HCT116 (cell line): ENCODE data around the gene UCN2. TPM values are rescaled to one million over a fixed set of nuclear protein-coding genes. Genes with fewer than 3 reads are reported as not detected.

ENCODE experiments used
- ATAC-seq: fragments of 200-7000 bp; cut with Tn5 transposase; 2 replicates; pipeline ENCODE4 v1.9.1; 2020; ENCODE audit warnings: mild to moderate bottlenecking, moderate library complexity
- Bru-seq: library from RNA; stranded (reverse); fragments of 400-500 nt; gene quantifications from one replicate; lab custom pipeline; 2021; lab: Mats Ljungman, UMichigan
- BruChase-seq, 2 experiments: library from RNA; stranded (reverse); fragments of 400-500 nt; gene quantifications; one replicate each; lab custom pipeline; 2021; lab: Mats Ljungman, UMichigan
- BruUV-seq: library from RNA; stranded (reverse); fragments of 400-500 nt; replicated peaks from 2 replicates; lab custom pipeline; 2021; lab: Mats Ljungman, UMichigan
- CTCF ChIA-PET: fragments of 300-600 bp; sonication (Branson Sonifier 250); formaldehyde crosslinking; loops from one replicate; lab custom pipeline; 2021; ENCODE audit warnings: antibody characterized with exemption; lab: Charles Lee
- POLR2A ChIA-PET: fragments of 300-600, 350-600 bp; sonication (Branson Sonifier 250); formaldehyde crosslinking; loops from one replicate; lab custom pipeline; 2021; ENCODE audit warnings: antibody characterized with exemption; lab: Charles Lee
- RAD21 ChIA-PET, 2 experiments: fragments of 300-600 bp; sonication (Branson Sonifier 250); formaldehyde crosslinking; loops; one replicate each; lab custom pipeline; 2023; ENCODE audit warnings: low total read pairs in 2 of 2; ENCODE audit not compliant: uncharacterized antibody in 2 of 2, unreplicated experiment in 2 of 2, low non-redundant PET in 1 of 2; lab: Charles Lee
- DNase-seq: peaks from one replicate; pipeline ENCODE4 v3.0.0-alpha.2; 2010; ENCODE audit warnings: low read depth, low spot score
- H2AFZ ChIP-seq: fragments of 200-600 bp; shearing (Covaris generic), sonication (generic); 2 replicates; pipeline ENCODE4 v1.6.1; 2017; ENCODE audit warnings: low read depth, mixed run types, mixed read lengths, antibody characterized with exemption, low read length; ENCODE audit not compliant: poor library complexity, severe bottlenecking
- H3K27ac ChIP-seq: 2 replicates; pipeline ENCODE4 v1.5.1; 2012; ENCODE audit warnings: low read depth, low read length
- H3K27me3 ChIP-seq: fragments of 200-600 bp; sonication (generic); 2 replicates; pipeline ENCODE4 v1.6.1; 2016; ENCODE audit warnings: mixed run types, low read length, mixed read lengths; ENCODE audit not compliant: insufficient read depth
- H3K36me3 ChIP-seq, 2 experiments: fragments of 200-500 bp in 1 of 2; fragments of 200-600 bp in 1 of 2; sonication (Bioruptor generic) in 1 of 2; sonication (generic) in 1 of 2; 2 replicates each; pipeline versions ENCODE4 v1.5.1 to v1.6.1; 2014 to 2016; ENCODE audit warnings: low read length in 2 of 2, inconsistent platforms in 1 of 2, mixed read lengths in 1 of 2, mixed run types in 1 of 2; ENCODE audit not compliant: insufficient read depth in 2 of 2, control insufficient read depth in 1 of 2
- H3K4me1 ChIP-seq, 2 experiments: fragments of 200-600 bp in 1 of 2; sonication (generic) in 1 of 2; 2 replicates each; pipeline versions ENCODE4 v1.5.1 to v1.6.1; 2012 to 2017; ENCODE audit warnings: low read length in 2 of 2, inconsistent platforms in 1 of 2, mild to moderate bottlenecking in 1 of 2, mixed read lengths in 1 of 2, mixed run types in 1 of 2, moderate library complexity in 1 of 2; ENCODE audit not compliant: insufficient read depth in 2 of 2, control insufficient read depth in 1 of 2
- H3K4me2 ChIP-seq: fragments of 200-600 bp; sonication (generic); 2 replicates; pipeline ENCODE4 v1.6.1; 2017; ENCODE audit warnings: mixed run types, low read length, mixed read lengths
- H3K4me3 ChIP-seq, 2 experiments: fragments of 200-600 bp in 1 of 2; sonication (generic) in 1 of 2; replicated peaks in 1 of 2; 2 replicates each; pipeline ENCODE4 v1.5.1; 2011 to 2016; ENCODE audit warnings: low read length in 2 of 2, control low read depth in 1 of 2, low read depth in 1 of 2, mild to moderate bottlenecking in 1 of 2, mixed read lengths in 1 of 2, mixed run types in 1 of 2
- H3K79me2 ChIP-seq: fragments of 200-600 bp; sonication (generic); 2 replicates; pipeline ENCODE4 v1.6.1; 2017; ENCODE audit warnings: mild to moderate bottlenecking, mixed run types, low read length, moderate library complexity, mixed read lengths; ENCODE audit not compliant: insufficient read depth
- H3K9ac ChIP-seq: fragments of 200-600 bp; sonication (generic); 2 replicates; pipeline ENCODE4 v1.6.1; 2016; ENCODE audit warnings: low read length, mixed read lengths
- H3K9me2 ChIP-seq: fragments of 200-600 bp; sonication (generic), shearing (Covaris generic); 2 replicates; pipeline ENCODE4 v1.6.1; 2017; ENCODE audit warnings: mixed run types, mild to moderate bottlenecking, moderate library complexity; ENCODE audit not compliant: insufficient read depth
- H3K9me3 ChIP-seq, 2 experiments: fragments of 200-500 bp in 1 of 2; fragments of 200-600 bp in 1 of 2; sonication (Bioruptor generic) in 1 of 2; sonication (generic) in 1 of 2; 2 replicates each; pipeline ENCODE4 v1.6.1; 2014 to 2017; ENCODE audit warnings: low read length in 2 of 2, mixed read lengths in 2 of 2, inconsistent platforms in 1 of 2, low read depth in 1 of 2, mild to moderate bottlenecking in 1 of 2, mixed run types in 1 of 2, moderate library complexity in 1 of 2; ENCODE audit not compliant: control insufficient read depth in 1 of 2, insufficient read depth in 1 of 2
- H4K20me1 ChIP-seq: fragments of 200-600 bp; sonication (generic), shearing (Covaris generic); 2 replicates; pipeline ENCODE4 v1.6.1; 2017; ENCODE audit warnings: mixed run types, mild to moderate bottlenecking, moderate library complexity; ENCODE audit not compliant: insufficient read depth
- ELF1 ChIP-seq: IDR thresholded peaks from 2 replicates; pipeline ENCODE4 v1.6.1; 2012; ENCODE audit warnings: low read depth, borderline replicate concordance
- POLR2A ChIP-seq: IDR thresholded peaks from 2 replicates; pipeline ENCODE4 v1.7.0; 2011; ENCODE audit warnings: borderline replicate concordance; ENCODE audit not compliant: insufficient read depth, insufficient read length; ENCODE audit errors: extremely low read depth
- POLR2AphosphoS5 ChIP-seq: IDR thresholded peaks from 2 replicates; pipeline ENCODE4 v1.6.1; 2011; ENCODE audit warnings: mild to moderate bottlenecking, low read depth, low read length, moderate library complexity
- RAD21 ChIP-seq: IDR thresholded peaks from 2 replicates; pipeline ENCODE4 v1.6.1; 2012; ENCODE audit warnings: low read depth, mild to moderate bottlenecking
- SP1 ChIP-seq: IDR thresholded peaks from 2 replicates; pipeline ENCODE4 v1.6.1; 2012; ENCODE audit warnings: low read depth
- ZFX ChIP-seq: fragments of 450-650 bp; IDR thresholded peaks from 2 replicates; pipeline ENCODE4 v1.6.1; 2017
- intact Hi-C: fragments of 100-400 bp; cut with micrococcal nuclease; formaldehyde crosslinking; loops from 2 replicates; pipeline ENCODE4 v1.10.0; 2022
- long read RNA-seq: library from polyadenylated mRNA; unstranded; transcript quantifications from one replicate; pipeline ENCODE4 v2.0.0, GENCODE V29; 2021; ENCODE audit not compliant: unreplicated experiment
- polyA plus RNA-seq: library from polyadenylated mRNA; unstranded; fragments of >200 nt; gene quantifications from 2 replicates; pipeline ENCODE4 v1.2.1, GENCODE V29; 2012; ENCODE audit warnings: missing spikeins
- total RNA-seq: library from RNA; stranded (reverse); gene quantifications from one replicate; pipeline ENCODE4 v1.2.1, GENCODE V29; 2021; ENCODE audit not compliant: unreplicated experiment
- TF ChIP-seq, protein P1 (sequence below): IDR thresholded peaks from 2 replicates; pipeline ENCODE4 v1.6.1; 2011; ENCODE audit warnings: mild to moderate bottlenecking, low read length, moderate library complexity; ENCODE audit not compliant: insufficient replicate concordance; ENCODE audit errors: extremely low read depth
- TF ChIP-seq, protein P2 (sequence below): IDR thresholded peaks from 2 replicates; pipeline ENCODE4 v1.6.1; 2012; ENCODE audit warnings: low read depth
- TF ChIP-seq, protein P3 (sequence below), 3 experiments: fragments of 200-600 bp in 1 of 3; sonication (generic) in 1 of 3; IDR thresholded peaks in 2 of 3; conservative IDR thresholded peaks in 1 of 3; 2 replicates each; pipeline ENCODE4 v1.5.1; 2012 to 2017; ENCODE audit warnings: low read depth in 2 of 3, low read length in 2 of 3, antibody characterized with exemption in 1 of 3, borderline replicate concordance in 1 of 3, control low read depth in 1 of 3, mild to moderate bottlenecking in 1 of 3, mixed read lengths in 1 of 3, mixed run types in 1 of 3, moderate library complexity in 1 of 3; ENCODE audit not compliant: insufficient read depth in 1 of 3

UCN2 gene, protein sequence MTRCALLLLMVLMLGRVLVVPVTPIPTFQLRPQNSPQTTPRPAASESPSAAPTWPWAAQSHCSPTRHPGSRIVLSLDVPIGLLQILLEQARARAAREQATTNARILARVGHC
- 1.5 TPM for total RNA-seq
- 0.69 and 1.1 TPM in 2 replicates for polyA plus RNA-seq
- percentile 34 among the genes with signal in this experiment for Bru-seq, nascent RNA
- percentile 79 among the genes with signal in this experiment for BruChase-seq, experiment 1, labeled RNA remaining after a 6-hour chase
- percentile 52 among the genes with signal in this experiment for BruChase-seq, experiment 2, labeled RNA remaining after a 2-hour chase
- long read RNA-seq: 0 reads

DNA sequence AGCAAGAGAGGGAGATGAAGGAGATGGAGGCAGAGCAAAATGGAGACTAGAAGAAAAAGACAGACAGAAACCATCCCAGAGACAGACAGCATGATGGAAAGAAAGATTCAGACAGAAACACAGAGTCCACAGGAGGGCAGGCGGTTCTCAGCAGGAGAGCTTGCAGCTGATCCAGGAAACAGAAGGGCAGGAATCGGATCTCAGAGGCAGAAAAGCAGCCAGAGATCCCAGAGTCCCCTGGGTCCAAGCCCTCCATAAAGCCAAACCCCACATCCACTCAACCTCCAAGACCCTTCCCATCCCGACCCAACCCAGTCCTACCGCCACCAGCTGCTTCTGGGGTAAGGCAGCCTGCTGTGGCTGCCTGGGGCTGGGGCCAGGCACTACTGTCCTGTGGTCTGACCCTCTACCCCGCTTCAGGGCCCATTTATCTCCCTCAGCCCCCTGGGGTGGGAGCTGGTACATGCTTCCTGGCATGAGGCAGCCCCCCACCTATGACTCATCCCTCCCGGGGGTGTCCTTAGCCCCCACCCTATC, at the start of gene UCN2:
Gene UCN2, minus strand, starts transcription at position 400 of the 537 bp plus-strand sequence. CDS start 657 bp downstream, outside the sequence.
- Histone ChIP-seq H3K36me3 (no peaks in the 10 kb centered on the region), H3K27me3 (no peaks in the 10 kb centered on the region), H3K9me3 (no peaks in the 10 kb centered on the region), H3K79me2 (no peaks in the 10 kb centered on the region), H3K9ac (peak within 1 kb of the TSS; percentile 29), H3K4me1 (peaks cover 55 to 82% of the 10 kb centered on the region in 2 experiments), H3K4me3 (peak within 1 kb of the TSS; percentile 15 to 24), H3K27ac (peak within 1 kb of the TSS; percentile 58), H3K9me2 (no peaks in the 10 kb centered on the region), H4K20me1 (no peaks in the 10 kb centered on the region), H3K4me2 (peak within 1 kb of the TSS; percentile 71), H2AFZ (no peak within 1 kb of the TSS)
- intact Hi-C loops: no loop called here
- DNase-seq (no peak), ATAC-seq (no peak; the same call in 1 of the 2 replicates)
- RAD21 ChIA-PET: no interaction called here
- TSS peak; percentile 22 for BruUV-seq
- TF ChIP-seq, protein P1, sequence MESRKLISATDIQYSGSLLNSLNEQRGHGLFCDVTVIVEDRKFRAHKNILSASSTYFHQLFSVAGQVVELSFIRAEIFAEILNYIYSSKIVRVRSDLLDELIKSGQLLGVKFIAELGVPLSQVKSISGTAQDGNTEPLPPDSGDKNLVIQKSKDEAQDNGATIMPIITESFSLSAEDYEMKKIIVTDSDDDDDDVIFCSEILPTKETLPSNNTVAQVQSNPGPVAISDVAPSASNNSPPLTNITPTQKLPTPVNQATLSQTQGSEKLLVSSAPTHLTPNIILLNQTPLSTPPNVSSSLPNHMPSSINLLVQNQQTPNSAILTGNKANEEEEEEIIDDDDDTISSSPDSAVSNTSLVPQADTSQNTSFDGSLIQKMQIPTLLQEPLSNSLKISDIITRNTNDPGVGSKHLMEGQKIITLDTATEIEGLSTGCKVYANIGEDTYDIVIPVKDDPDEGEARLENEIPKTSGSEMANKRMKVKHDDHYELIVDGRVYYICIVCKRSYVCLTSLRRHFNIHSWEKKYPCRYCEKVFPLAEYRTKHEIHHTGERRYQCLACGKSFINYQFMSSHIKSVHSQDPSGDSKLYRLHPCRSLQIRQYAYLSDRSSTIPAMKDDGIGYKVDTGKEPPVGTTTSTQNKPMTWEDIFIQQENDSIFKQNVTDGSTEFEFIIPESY: no peak
- TF ChIP-seq POLR2AphosphoS5 (no peak), ZFX (no peak)
- POLR2A ChIA-PET: no interaction called here
- CTCF ChIA-PET: interaction anchor here (1.0 kb wide), 1 partner anchor 14 kb away, joined by 3 read pairs; no protein-coding TSS in a partner anchor

DNA sequence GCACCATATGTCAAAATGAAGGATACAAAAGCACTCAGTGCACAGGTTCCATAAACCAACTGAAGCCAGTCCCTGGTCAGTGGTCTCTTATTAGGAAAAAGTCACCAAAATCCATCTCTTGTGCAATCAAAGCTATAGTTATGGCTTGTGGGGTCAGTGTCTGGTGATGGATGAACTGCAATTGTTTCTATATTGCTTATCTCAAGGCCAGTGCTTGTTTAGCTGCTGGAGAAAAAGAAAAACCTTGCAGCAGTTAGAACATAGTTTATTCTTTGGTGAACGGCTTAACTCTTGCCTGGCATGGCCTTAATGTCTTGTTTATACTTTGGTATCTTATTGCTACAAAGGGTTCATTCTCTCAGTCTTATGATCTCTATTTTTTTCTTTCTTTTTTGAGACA, 48.7 kb upstream of the UCN2 start:
- Histone ChIP-seq H3K79me2 (peaks cover 22% of the 10 kb centered on the region), H3K9me3 (peaks cover 2 to 4% of the 10 kb centered on the region in 2 experiments; a peak in 2 of 4 replicates), H3K27ac (no peak overlapping the region), H2AFZ (no peak overlapping the region), H3K4me3 (no peak overlapping the region), H4K20me1 (no peaks in the 10 kb centered on the region), H3K9me2 (no peaks in the 10 kb centered on the region), H3K4me1 (peaks cover 2 to 19% of the 10 kb centered on the region in 2 experiments; a peak in 2 of 4 replicates), H3K9ac (no peak overlapping the region), H3K4me2 (no peak overlapping the region), H3K27me3 (no peaks in the 10 kb centered on the region), H3K36me3 (peaks cover 5 to 10% of the 10 kb centered on the region in 2 experiments; a peak in 1 of 4 replicates)
- DNase-seq (no peak), ATAC-seq (no peak)
- ChIA-PET CTCF (no interaction called here), RAD21 (interaction anchor here in 1 of 2 experiments (0.7 kb wide), 1 partner anchor 48 kb away, joined by 3 read pairs; no protein-coding TSS in a partner anchor), POLR2A (no interaction called here)
- intact Hi-C loops: no loop called here
- no TSS peak for BruUV-seq
- no peak for TF ChIP-seq POLR2A
- TF ChIP-seq, protein P2, sequence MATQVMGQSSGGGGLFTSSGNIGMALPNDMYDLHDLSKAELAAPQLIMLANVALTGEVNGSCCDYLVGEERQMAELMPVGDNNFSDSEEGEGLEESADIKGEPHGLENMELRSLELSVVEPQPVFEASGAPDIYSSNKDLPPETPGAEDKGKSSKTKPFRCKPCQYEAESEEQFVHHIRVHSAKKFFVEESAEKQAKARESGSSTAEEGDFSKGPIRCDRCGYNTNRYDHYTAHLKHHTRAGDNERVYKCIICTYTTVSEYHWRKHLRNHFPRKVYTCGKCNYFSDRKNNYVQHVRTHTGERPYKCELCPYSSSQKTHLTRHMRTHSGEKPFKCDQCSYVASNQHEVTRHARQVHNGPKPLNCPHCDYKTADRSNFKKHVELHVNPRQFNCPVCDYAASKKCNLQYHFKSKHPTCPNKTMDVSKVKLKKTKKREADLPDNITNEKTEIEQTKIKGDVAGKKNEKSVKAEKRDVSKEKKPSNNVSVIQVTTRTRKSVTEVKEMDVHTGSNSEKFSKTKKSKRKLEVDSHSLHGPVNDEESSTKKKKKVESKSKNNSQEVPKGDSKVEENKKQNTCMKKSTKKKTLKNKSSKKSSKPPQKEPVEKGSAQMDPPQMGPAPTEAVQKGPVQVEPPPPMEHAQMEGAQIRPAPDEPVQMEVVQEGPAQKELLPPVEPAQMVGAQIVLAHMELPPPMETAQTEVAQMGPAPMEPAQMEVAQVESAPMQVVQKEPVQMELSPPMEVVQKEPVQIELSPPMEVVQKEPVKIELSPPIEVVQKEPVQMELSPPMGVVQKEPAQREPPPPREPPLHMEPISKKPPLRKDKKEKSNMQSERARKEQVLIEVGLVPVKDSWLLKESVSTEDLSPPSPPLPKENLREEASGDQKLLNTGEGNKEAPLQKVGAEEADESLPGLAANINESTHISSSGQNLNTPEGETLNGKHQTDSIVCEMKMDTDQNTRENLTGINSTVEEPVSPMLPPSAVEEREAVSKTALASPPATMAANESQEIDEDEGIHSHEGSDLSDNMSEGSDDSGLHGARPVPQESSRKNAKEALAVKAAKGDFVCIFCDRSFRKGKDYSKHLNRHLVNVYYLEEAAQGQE: no peak
- TF ChIP-seq, protein P3, sequence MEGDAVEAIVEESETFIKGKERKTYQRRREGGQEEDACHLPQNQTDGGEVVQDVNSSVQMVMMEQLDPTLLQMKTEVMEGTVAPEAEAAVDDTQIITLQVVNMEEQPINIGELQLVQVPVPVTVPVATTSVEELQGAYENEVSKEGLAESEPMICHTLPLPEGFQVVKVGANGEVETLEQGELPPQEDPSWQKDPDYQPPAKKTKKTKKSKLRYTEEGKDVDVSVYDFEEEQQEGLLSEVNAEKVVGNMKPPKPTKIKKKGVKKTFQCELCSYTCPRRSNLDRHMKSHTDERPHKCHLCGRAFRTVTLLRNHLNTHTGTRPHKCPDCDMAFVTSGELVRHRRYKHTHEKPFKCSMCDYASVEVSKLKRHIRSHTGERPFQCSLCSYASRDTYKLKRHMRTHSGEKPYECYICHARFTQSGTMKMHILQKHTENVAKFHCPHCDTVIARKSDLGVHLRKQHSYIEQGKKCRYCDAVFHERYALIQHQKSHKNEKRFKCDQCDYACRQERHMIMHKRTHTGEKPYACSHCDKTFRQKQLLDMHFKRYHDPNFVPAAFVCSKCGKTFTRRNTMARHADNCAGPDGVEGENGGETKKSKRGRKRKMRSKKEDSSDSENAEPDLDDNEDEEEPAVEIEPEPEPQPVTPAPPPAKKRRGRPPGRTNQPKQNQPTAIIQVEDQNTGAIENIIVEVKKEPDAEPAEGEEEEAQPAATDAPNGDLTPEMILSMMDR (IDR thresholded peaks at IDR 0.05 in 2 of 3, conservative IDR thresholded peaks at IDR 0.05 in 1 of 3; ENCODE audit: borderline replicate concordance in 1 of 3, insufficient read depth in 1 of 3, low read depth in 2 of 3, low read length in 2 of 3): no peak
- TF ChIP-seq ELF1: no peak
- no peak for TF ChIP-seq RAD21
- no peak for TF ChIP-seq POLR2AphosphoS5
- no peak for TF ChIP-seq SP1
